Brain microvascular endothelial cell (primary cell): ENCODE data around the gene MFSD6L.

Experiments
- DNase-seq: peaks from one replicate; pipeline ENCODE4 v3.0.0-alpha.2; 2020
- H3K27ac ChIP-seq: fragments of 250-450 bp; sonication (Bioruptor Pico); 2 replicates; pipeline ENCODE4 v1.5.1; 2020; ENCODE audit warnings: mild to moderate bottlenecking, moderate library complexity
- H3K27me3 ChIP-seq: fragments of 250-450 bp; sonication (Bioruptor Pico); replicated peaks from 2 replicates; pipeline ENCODE4 v1.5.1; 2020; ENCODE audit warnings: mild to moderate bottlenecking
- H3K36me3 ChIP-seq: fragments of 250-450 bp; sonication (Bioruptor Pico); replicated peaks from 2 replicates; pipeline ENCODE4 v1.5.1; 2020; ENCODE audit warnings: mild to moderate bottlenecking
- H3K4me3 ChIP-seq: 2 replicates; pipeline ENCODE4 v1.5.1; 2011; ENCODE audit warnings: low read depth, mild to moderate bottlenecking, control low read depth, low read length, moderate library complexity
- CTCF ChIP-seq: IDR thresholded peaks from 2 replicates; pipeline ENCODE4 v1.5.1; 2011; ENCODE audit warnings: low read depth, mild to moderate bottlenecking, moderate library complexity, low read length, control low read depth, inconsistent platforms; ENCODE audit errors: missing control alignments
- in situ Hi-C: cut with HindIII; loops from 2 replicates; pipeline ENCODE4 v1.10.0; 2017; ENCODE audit warnings: low sequenced_read_pairs, low pct_ligation_motif_present

The MFSD6L gene

DNA sequence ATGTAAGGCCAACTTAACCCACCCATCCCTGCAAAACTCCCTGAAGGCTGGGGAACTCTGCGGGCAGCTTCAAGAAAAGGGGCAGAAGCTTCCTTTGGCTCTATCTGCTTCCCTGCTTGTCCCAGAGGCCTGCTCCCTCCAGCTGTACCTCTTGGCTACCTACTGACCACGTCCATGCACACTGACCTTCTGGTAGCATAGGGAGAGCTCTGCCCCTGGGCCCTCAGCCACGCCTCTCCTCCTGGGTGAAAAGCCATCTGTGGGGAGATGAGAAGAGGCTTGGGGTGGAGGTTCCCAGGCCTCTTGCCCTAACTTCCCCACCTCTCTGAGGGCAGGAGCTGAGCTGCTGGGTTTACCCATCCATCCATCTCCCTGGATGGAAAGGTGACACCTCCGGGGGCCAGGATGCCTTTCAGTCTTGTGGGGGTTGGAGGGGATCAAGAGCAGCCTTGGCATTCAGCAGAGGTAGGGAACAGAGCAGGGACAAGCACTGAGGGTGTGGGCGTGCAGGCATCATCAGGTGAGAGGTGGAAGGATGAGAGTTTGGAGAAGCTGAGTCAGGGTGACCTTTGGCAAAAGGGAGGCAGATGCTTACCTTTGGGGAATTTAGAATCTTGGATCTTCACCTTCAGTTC is 23.4 kb upstream of the MFSD6L start:
- TF ChIP-seq CTCF = no peak
- Histone ChIP-seq H3K27me3 (no peaks in the 10 kb centered on the region), H3K4me3 (no peak overlapping the region), H3K36me3 (no peaks in the 10 kb centered on the region), H3K27ac (no peak overlapping the region)
- no peak for DNase-seq
- in situ Hi-C loops = no loop called here

DNA sequence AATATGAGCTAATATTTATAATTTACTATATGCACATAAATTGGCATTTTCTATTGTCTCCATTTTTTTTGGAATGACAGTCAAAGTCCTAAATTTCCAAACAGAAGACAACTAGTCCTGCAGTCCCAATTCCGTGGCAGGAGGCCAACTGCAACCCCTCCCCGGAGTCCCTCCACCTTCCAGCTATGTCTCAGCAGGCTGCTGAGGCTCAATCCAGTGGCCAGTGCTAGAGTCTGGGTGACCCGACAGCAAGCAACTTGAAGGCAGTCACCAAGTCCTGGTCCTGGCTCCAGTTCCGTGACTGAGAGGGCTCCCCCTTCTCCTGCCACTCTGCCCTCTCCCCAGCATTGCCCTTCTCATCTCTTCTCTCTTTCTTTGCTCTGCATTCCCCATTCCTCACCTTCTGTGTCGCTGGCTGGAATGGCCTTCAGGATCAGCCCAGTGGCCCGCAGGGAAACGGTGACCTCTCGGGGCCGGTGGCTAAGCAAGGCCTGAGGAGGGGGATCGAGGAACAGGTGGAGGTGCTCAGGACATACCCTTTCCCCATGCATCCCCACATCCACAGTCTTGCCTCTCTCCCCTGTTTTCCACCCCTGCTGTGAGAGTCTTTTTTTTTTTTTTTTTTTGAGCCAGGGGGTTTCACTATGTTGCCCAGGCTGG is 22.4 kb upstream of the MFSD6L start:
- DNase-seq = no peak
- in situ Hi-C loops = no loop called here

DNA sequence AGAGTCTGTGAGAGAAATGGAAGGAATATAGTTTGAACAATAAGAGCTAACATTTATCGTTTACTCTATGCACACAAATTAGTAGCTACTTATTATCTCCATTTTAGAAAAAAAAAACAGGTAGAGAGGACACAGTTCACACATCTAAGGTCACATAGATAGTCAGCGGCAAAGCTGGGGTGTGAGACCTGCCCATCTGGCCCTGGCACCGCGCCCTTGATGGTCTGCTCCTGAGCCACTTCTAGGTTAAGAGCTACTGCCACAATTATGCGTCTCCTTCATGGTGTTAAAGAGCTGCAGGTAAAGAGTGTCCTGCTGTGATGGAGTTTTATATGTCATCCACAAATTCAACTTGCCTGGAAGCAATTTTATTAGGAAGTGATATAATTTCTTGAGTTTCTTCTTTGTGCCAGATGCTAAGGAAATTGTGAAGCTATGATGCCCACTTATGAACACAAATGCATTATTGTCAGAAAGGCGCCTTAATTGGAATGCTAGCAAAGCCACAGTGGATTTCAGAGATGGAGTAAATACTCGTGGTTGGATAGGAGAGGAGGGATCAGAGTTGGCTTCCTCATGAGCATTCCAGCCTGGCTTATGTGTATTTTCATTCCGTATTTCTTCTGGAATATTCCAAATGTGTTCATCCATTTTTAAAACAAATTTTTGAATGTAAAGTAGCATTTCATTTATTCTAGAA is 21.3 kb upstream of the MFSD6L start:
- no peaks in the 10 kb centered on the region for H3K27me3 ChIP-seq
- no peak for TF ChIP-seq CTCF
- no peaks in the 10 kb centered on the region for H3K36me3 ChIP-seq
- H3K27ac ChIP-seq = no peak overlapping the region
- DNase-seq = no peak
- in situ Hi-C loops = no loop called here
- H3K4me3 ChIP-seq = no peak overlapping the region

More for the DNA sequence above, 22.4 kb upstream of the MFSD6L start:
- Histone ChIP-seq H3K36me3 (no peaks in the 10 kb centered on the region), H3K27ac (no peak overlapping the region), H3K4me3 (no peak overlapping the region), H3K27me3 (no peaks in the 10 kb centered on the region)
- no peak for TF ChIP-seq CTCF

DNA sequence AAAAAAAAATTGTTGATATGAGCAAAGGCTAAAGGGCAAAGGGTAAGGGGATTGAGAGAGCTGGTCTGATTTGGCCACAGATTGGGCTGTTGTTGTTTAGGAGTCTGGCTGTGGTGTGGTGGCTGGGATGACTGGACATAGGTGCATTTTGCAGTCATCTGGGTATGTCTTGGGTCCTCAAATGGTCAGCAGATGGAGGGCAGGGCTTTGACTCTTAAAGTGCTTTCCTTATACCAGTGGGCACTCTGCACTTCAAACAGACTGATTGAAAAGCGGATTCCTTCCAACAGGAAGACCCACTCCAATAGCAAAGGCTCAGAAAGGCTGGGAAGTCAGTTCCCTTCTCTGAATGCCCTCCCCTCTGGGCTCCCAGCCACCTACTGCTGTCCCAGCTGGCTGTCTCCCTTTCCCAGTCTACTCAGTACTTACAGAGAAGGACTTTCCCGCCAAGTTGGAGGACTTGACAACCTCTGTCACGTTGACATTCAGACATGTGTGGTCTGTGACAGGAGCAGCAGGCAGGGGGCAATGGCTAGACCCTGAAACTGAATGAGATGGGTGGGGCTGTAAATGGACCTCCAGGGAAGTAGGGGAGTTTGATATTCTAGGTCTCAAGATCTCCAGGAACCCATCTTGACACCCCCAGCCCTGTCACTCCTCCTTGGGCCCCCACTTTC is 19.6 kb upstream of the MFSD6L start:
- no peak for TF ChIP-seq CTCF
- Histone ChIP-seq H3K36me3 (no peaks in the 10 kb centered on the region), H3K4me3 (no peak overlapping the region), H3K27ac (no peak overlapping the region), H3K27me3 (no peaks in the 10 kb centered on the region)
- in situ Hi-C loops = no loop called here
- DNase-seq = no peak

DNA sequence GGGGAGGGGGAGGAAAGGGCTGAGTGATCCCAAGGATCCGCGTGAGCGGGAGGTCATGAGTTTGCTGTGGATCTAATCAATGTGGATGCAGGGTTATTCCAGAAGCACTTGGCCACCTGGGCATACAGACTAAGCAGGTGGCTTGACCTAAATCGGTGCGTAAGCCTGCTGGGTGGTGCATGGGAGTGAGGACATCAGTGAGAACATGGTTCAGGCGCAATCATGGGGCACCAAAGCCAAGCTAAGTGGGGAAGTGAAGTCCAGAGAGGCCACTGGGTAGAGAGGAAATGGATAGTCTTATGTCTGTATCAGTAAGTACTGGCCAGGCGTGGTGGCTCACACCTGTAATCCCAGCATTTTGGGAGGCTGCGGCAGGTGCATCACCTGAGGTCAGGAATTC is 18.9 kb upstream of the MFSD6L start:
- Histone ChIP-seq H3K27ac (no peak overlapping the region), H3K27me3 (no peaks in the 10 kb centered on the region), H3K4me3 (no peak overlapping the region), H3K36me3 (no peaks in the 10 kb centered on the region)
- TF ChIP-seq CTCF = no peak
- in situ Hi-C loops = no loop called here
- DNase-seq = no peak
